H1 (cell line): Measurements from ENCODE around the gene SERINC4. TPM values are rescaled to one million over a fixed set of nuclear protein-coding genes. Genes with fewer than 3 reads are reported as not detected.

Experiments used
- CTCF ChIA-PET: fragments of 300-600 bp; sonication (Branson Sonifier 250); formaldehyde crosslinking; loops from one replicate; lab custom pipeline; 2021; ENCODE audit not compliant: partially characterized antibody; lab: Charles Lee
- POLR2A ChIA-PET: fragments of 300-600 bp; sonication (Branson Sonifier 250); formaldehyde crosslinking; loops from one replicate; lab custom pipeline; 2021; ENCODE audit warnings: inconsistent platforms; ENCODE audit not compliant: partially characterized antibody; lab: Charles Lee
- DNase-seq, 2 experiments: peaks; one replicate each; pipeline versions ENCODE4 v3.0.0 to v3.0.0-alpha.2; 2010 to 2022; ENCODE audit warnings: low spot score in 2 of 2, low read depth in 1 of 2, mixed read lengths in 1 of 2
- FAIRE-seq: peaks from 2 replicates; lab custom pipeline; 2011; peaks lifted over from hg19 to GRCh38; lab: Jason Lieb, UNC
- H2AFZ ChIP-seq: 2 replicates; pipeline ENCODE4 v1.8.1; 2012; ENCODE audit warnings: low read length, inconsistent platforms
- H2AK5ac ChIP-seq: 2 replicates; pipeline ENCODE4 v1.6.1; 2013; ENCODE audit warnings: low read depth, low read length
- H2BK120ac ChIP-seq: replicated peaks from 2 replicates; pipeline ENCODE3; 2013; ENCODE audit warnings: low read depth, low read length, inconsistent platforms
- H2BK12ac ChIP-seq: 2 replicates; pipeline ENCODE4 v1.6.1; 2013; ENCODE audit warnings: low read depth, low read length
- H2BK15ac ChIP-seq: 2 replicates; pipeline ENCODE4 v1.6.1; 2013; ENCODE audit warnings: low read length
- H2BK20ac ChIP-seq: 2 replicates; pipeline ENCODE4 v1.6.1; 2013; ENCODE audit warnings: low read length
- H2BK5ac ChIP-seq: 2 replicates; pipeline ENCODE4 v1.6.1; 2013; ENCODE audit warnings: low read depth, low read length
- H3K14ac ChIP-seq: 2 replicates; pipeline ENCODE4 v1.6.1; 2013; ENCODE audit warnings: inconsistent platforms; ENCODE audit not compliant: insufficient read length
- H3K18ac ChIP-seq: 2 replicates; pipeline ENCODE4 v1.6.1; 2013; ENCODE audit warnings: low read length; ENCODE audit errors: extremely low read depth
- H3K23ac ChIP-seq: 2 replicates; pipeline ENCODE4 v1.6.1; 2013; ENCODE audit warnings: inconsistent platforms; ENCODE audit not compliant: insufficient read length
- H3K23me2 ChIP-seq: 2 replicates; pipeline ENCODE4 v1.6.1; 2013; ENCODE audit warnings: low read depth, low read length
- H3K27ac ChIP-seq: 2 replicates; pipeline ENCODE4 v1.6.1; 2011; ENCODE audit warnings: low read depth, low read length, inconsistent platforms
- H3K27me3 ChIP-seq, 4 experiments: replicated peaks in 1 of 4; 1 replicate in 1 of 4; 2 replicates in 3 of 4; pipeline versions ENCODE4 v1.6.1 to v1.8.1; 2011 to 2013; ENCODE audit warnings: low read length in 3 of 4, mild to moderate bottlenecking in 3 of 4, inconsistent platforms in 2 of 4, mixed read lengths in 2 of 4, moderate library complexity in 1 of 4; ENCODE audit not compliant: control insufficient read depth in 3 of 4, insufficient read depth in 3 of 4; ENCODE audit errors: extremely low read depth in 1 of 4
- H3K36me3 ChIP-seq, 4 experiments: 2 replicates each; pipeline versions ENCODE4 v1.6.1 to v1.8.1; 2011 to 2013; ENCODE audit warnings: mild to moderate bottlenecking in 4 of 4, low read length in 3 of 4, moderate library complexity in 2 of 4, control low read depth in 1 of 4, inconsistent platforms in 1 of 4; ENCODE audit not compliant: insufficient read depth in 4 of 4, control insufficient read depth in 2 of 4
- H3K4ac ChIP-seq: replicated peaks from 2 replicates; pipeline ENCODE3; 2013; ENCODE audit warnings: low read length, low read depth, mixed read lengths, inconsistent platforms; ENCODE audit not compliant: insufficient read length
- H3K4me1 ChIP-seq, 4 experiments: replicated peaks in 1 of 4; 1 replicate in 1 of 4; 2 replicates in 3 of 4; pipeline versions ENCODE4 v1.6.1 to v1.8.1; 2011 to 2013; ENCODE audit warnings: low read length in 3 of 4, inconsistent platforms in 2 of 4, mixed read lengths in 1 of 4; ENCODE audit not compliant: insufficient read depth in 4 of 4, control insufficient read depth in 3 of 4
- H3K4me2 ChIP-seq, 2 experiments: 2 replicates each; pipeline versions ENCODE4 v1.6.1 to v1.8.1; 2011 to 2013; ENCODE audit warnings: low read depth in 2 of 2, low read length in 2 of 2, control low read depth in 1 of 2, inconsistent platforms in 1 of 2, mild to moderate bottlenecking in 1 of 2; ENCODE audit not compliant: insufficient read depth in 1 of 2
- H3K4me3 ChIP-seq, 4 experiments: fragments of 200-600, 300-600 bp in 1 of 4; sonication (generic), shearing (Covaris generic), sonication (Bioruptor Twin) in 1 of 4; 2 replicates each; pipeline versions ENCODE4 v1.5.1 to v1.8.1; 2011 to 2016; ENCODE audit warnings: low read length in 4 of 4, low read depth in 3 of 4, control low read depth in 2 of 4, inconsistent platforms in 2 of 4, mild to moderate bottlenecking in 2 of 4, mixed read lengths in 1 of 4, moderate library complexity in 1 of 4; ENCODE audit not compliant: insufficient read depth in 2 of 4; ENCODE audit errors: extremely low read depth in 1 of 4
- H3K56ac ChIP-seq: replicated peaks from 2 replicates; pipeline ENCODE3; 2013; ENCODE audit warnings: low read depth, mild to moderate bottlenecking, mixed read lengths, low read length, inconsistent platforms; ENCODE audit not compliant: insufficient read length
- H3K79me1 ChIP-seq: 2 replicates; pipeline ENCODE4 v1.6.1; 2013; ENCODE audit warnings: low read depth, low read length, control low read depth
- H3K79me2 ChIP-seq, 2 experiments: 2 replicates each; pipeline versions ENCODE4 v1.6.1 to v1.8.1; 2012 to 2013; ENCODE audit warnings: low read length in 2 of 2, mild to moderate bottlenecking in 2 of 2, inconsistent platforms in 1 of 2; ENCODE audit not compliant: insufficient read depth in 2 of 2, control insufficient read depth in 1 of 2
- H3K9ac ChIP-seq, 4 experiments: replicated peaks in 1 of 4; 1 replicate in 1 of 4; 2 replicates in 3 of 4; pipeline versions ENCODE4 v1.6.1 to v1.8.1; 2011 to 2013; ENCODE audit warnings: low read depth in 3 of 4, low read length in 3 of 4, control low read depth in 2 of 4, mild to moderate bottlenecking in 2 of 4, moderate library complexity in 2 of 4, inconsistent platforms in 1 of 4; ENCODE audit errors: extremely low read depth in 1 of 4
- H3K9me3 ChIP-seq, 2 experiments: 2 replicates each; pipeline versions ENCODE4 v1.6.1 to v1.8.1; 2012 to 2013; ENCODE audit warnings: mild to moderate bottlenecking in 2 of 2, moderate library complexity in 2 of 2, control low read depth in 1 of 2, inconsistent platforms in 1 of 2, low read depth in 1 of 2, low read length in 1 of 2, mixed read lengths in 1 of 2; ENCODE audit not compliant: insufficient read depth in 2 of 2
- H4K20me1 ChIP-seq, 2 experiments: replicated peaks in 1 of 2; 2 replicates each; pipeline versions ENCODE3 to v1.8.1; 2011 to 2013; ENCODE audit warnings: inconsistent platforms in 2 of 2, low read length in 2 of 2, mild to moderate bottlenecking in 1 of 2; ENCODE audit not compliant: insufficient read depth in 2 of 2, control insufficient read depth in 1 of 2
- H4K5ac ChIP-seq: 2 replicates; pipeline ENCODE4 v1.6.1; 2013; ENCODE audit warnings: low read length, low read depth, mixed read lengths, inconsistent platforms; ENCODE audit not compliant: insufficient read length
- H4K8ac ChIP-seq: 2 replicates; pipeline ENCODE4 v1.8.0; 2013; ENCODE audit warnings: mild to moderate bottlenecking, moderate library complexity, low read length, inconsistent platforms; ENCODE audit not compliant: insufficient read depth; ENCODE audit errors: extremely low read depth
- H4K91ac ChIP-seq: replicated peaks from 2 replicates; pipeline ENCODE3; 2013; ENCODE audit warnings: low read length, mixed read lengths, inconsistent platforms; ENCODE audit not compliant: insufficient read length
- BRCA1 ChIP-seq: IDR thresholded peaks from 2 replicates; pipeline ENCODE4 v1.6.1; 2012; ENCODE audit warnings: low read depth, low read length, improper control_type of control experiment
- CREB1 ChIP-seq: IDR thresholded peaks from 2 replicates; pipeline ENCODE4 v1.6.1; 2012; ENCODE audit warnings: inconsistent platforms
- E2F6 ChIP-seq: IDR thresholded peaks from 2 replicates; pipeline ENCODE4 v1.6.1; 2012; ENCODE audit warnings: inconsistent platforms
- EGR1 ChIP-seq: IDR thresholded peaks from 2 replicates; pipeline ENCODE4 v1.6.1; 2011; ENCODE audit warnings: low read depth, low read length, borderline replicate concordance
- KDM4A ChIP-seq: IDR thresholded peaks from one replicate; pipeline ENCODE4 v1.7.1; 2012; ENCODE audit warnings: low read depth, mild to moderate bottlenecking, moderate library complexity, low read length, inconsistent platforms; ENCODE audit not compliant: severe bottlenecking
- MAFK ChIP-seq: IDR thresholded peaks from 2 replicates; pipeline ENCODE4 v1.6.1; 2012; ENCODE audit warnings: low read depth, mild to moderate bottlenecking, improper control_type of control experiment, low read length
- MAX ChIP-seq: IDR thresholded peaks from 2 replicates; pipeline ENCODE4 v1.6.1; 2012; ENCODE audit warnings: inconsistent platforms
- PHF8 ChIP-seq: fragments of 200-600 bp; sonication (generic); conservative IDR thresholded peaks from 2 replicates; pipeline ENCODE4 v1.7.1; 2012; ENCODE audit warnings: low read depth, mild to moderate bottlenecking, inconsistent platforms, low read length, moderate library complexity
- RFX5 ChIP-seq: IDR thresholded peaks from 2 replicates; pipeline ENCODE4 v1.6.1; 2011; ENCODE audit warnings: low read depth, low read length, improper control_type of control experiment, borderline replicate concordance
- TAF1 ChIP-seq: IDR thresholded peaks from 2 replicates; pipeline ENCODE4 v1.6.1; 2011; ENCODE audit warnings: mild to moderate bottlenecking, low read depth, low read length
- TBP ChIP-seq: IDR thresholded peaks from 2 replicates; pipeline ENCODE4 v1.6.1; 2011; ENCODE audit warnings: low read depth, low read length, improper control_type of control experiment
- WGBS, 2 experiments: shearing (Covaris generic) in 1 of 2; methylation state at CpG; one replicate each; pipeline versions ENCODE4 v1.1.6 to v1.1.7; 2013 to 2015; ENCODE audit warnings: low lambda C conversion rate in 2 of 2, mixed read lengths in 2 of 2, inconsistent platforms in 1 of 2, low coverage in 1 of 2, missing lambda C conversion rate in 1 of 2; ENCODE audit not compliant: insufficient replicate concordance in 2 of 2, insufficient coverage in 1 of 2, insufficient read length in 1 of 2; ENCODE audit errors: extremely low coverage in 1 of 2, missing lambda C conversion rate in 1 of 2; 5-methylcytosine and 5-hydroxymethylcytosine counted together
- polyA plus RNA-seq, 7 experiments: library from polyadenylated mRNA; depleted of rRNA in 3 of 7; stranded (reverse) in 5 of 7; unstranded in 2 of 7; fragments of >200 nt in 5 of 7; fragments of 200-250 nt in 2 of 7; gene quantifications; 1 replicate in 5 of 7; 2 replicates in 1 of 7; 4 replicates in 1 of 7; pipeline versions ENCODE4 v1.2.1 to v1.2.3, GENCODE V29; 2011 to 2013; ENCODE audit warnings: missing spikeins in 2 of 7, mixed read lengths in 2 of 7
- total RNA-seq: library from RNA; stranded (reverse); fragmentation: NEBNext Ultra II Directional; extraction: Animal tissue kit (Norgen Biotek cat#: 25700); gene quantifications from 2 replicates; pipeline ENCODE4 v1.2.1, GENCODE V29; 2021

Gene SERINC4
- total and polyA plus RNA-seq, 2 of the 8 experiments (the other 6 are each of a cell fraction or from before 2014, with no cell fraction given), result 0.08 TPM; not detected in 1

- Histone ChIP-seq H4K8ac (peak overlapping the region; percentile 91), H3K79me2 (no peaks in the 10 kb centered on the region), H3K4ac (no peak overlapping the region), H2BK12ac (peak overlapping the region; percentile 50; the same call in 1 of the 2 replicates), H2AK5ac (no peak overlapping the region), H2AFZ (peak overlapping the region; percentile 77; the same call in 1 of the 2 replicates), H2BK20ac (no peak overlapping the region), H3K27me3 (peaks cover 0 to 2% (median 0%) of the 10 kb centered on the region in 4 experiments; a peak in 2 of 7 replicates), H3K56ac (peak overlapping the region; percentile 67), H3K27ac (no peak overlapping the region), H3K9me3 (no peaks in the 10 kb centered on the region), H2BK5ac (0 out of 2 replicates have a peak overlapping the region, but pooled peaks have one; percentile 60), H3K36me3 (peaks cover 16 to 29% (median 21%) of the 10 kb centered on the region in 4 experiments), H3K23me2 (peaks cover 12% of the 10 kb centered on the region), H2BK15ac (no peak overlapping the region), H3K14ac (no peak overlapping the region), H4K91ac (peak overlapping the region; percentile 70), H3K4me1 (peaks cover 0 to 12% (median 5%) of the 10 kb centered on the region in 4 experiments; a peak in 5 of 7 replicates), H3K4me3 (peak overlapping the region; percentile 51 to 78 (median 71)), H3K9ac (peak overlapping the region in 3 of 4 experiments; percentile 10 to 45 (median 40); a peak in 5 of 7 replicates), H3K79me1 (no peaks in the 10 kb centered on the region), H3K18ac (peak overlapping the region; percentile 90; the same call in 1 of the 2 replicates), H4K20me1 (peaks cover 0 to 3% of the 10 kb centered on the region in 2 experiments), H3K4me2 (peak overlapping the region; percentile 83 to 98), H4K5ac (peak overlapping the region; percentile 30), H3K23ac (no peak overlapping the region), H2BK120ac (no peak overlapping the region)
- DNase-seq, result peak in 1 of 2 experiments; percentile 84
- POLR2A ChIA-PET, result interaction anchor here (0.7 to 4.8 kb wide), 8 partner anchors 10 to 105 kb away, joined by 3 to 54 read pairs (median 6); partner anchors contain the start of genes HYPK, MFAP1, SERF2 and SERINC4
- CTCF ChIA-PET, result interaction anchor here (0.8 to 4.8 kb wide), 11 partner anchors 8 to 267 kb away, joined by 3 to 50 read pairs (median 4); partner anchors contain the start of genes HYPK, SERF2 and SERINC4
- 4% methylated on average over 31 of the region's 35 CpGs; no CpG with 5 or more reads in 1 of the 2 experiments for WGBS, 2 experiments
- FAIRE-seq, result no peak
- TF ChIP-seq MAFK, result no peak
- TF ChIP-seq E2F6, result no peak
- TF ChIP-seq EGR1, result no peak
- TF ChIP-seq MAX, result no peak
- TF ChIP-seq TBP, result peak; percentile 22; the same call in 1 of the 2 replicates
- TF ChIP-seq PHF8, result 0 out of 2 replicates have a peak, but pooled peaks have one; percentile 19
- peak; percentile 79 for TF ChIP-seq KDM4A
- TF ChIP-seq RFX5, result no peak
- TF ChIP-seq BRCA1, result no peak
- TF ChIP-seq TAF1, result peak; percentile 7; the same call in 1 of the 2 replicates
- no peak; the same call in 1 of the 2 replicates for TF ChIP-seq CREB1
These were observed 23.8 kb downstream of the SERINC4 start for GRCh38 chr15:43776101-43776717.
